ENCODE measurements around the gene NAV1. TPM values are rescaled to one million over a fixed set of nuclear protein-coding genes. Genes with fewer than 3 reads are reported as not detected.

Gene NAV1
- total RNA-seq, 1 donor = 37.6 TPM

- no peak overlapping the region for H3K4me3 ChIP-seq (ENCODE audit: low read depth, low read length)
- no peak for TF ChIP-seq CTCF (IDR thresholded peaks at IDR 0.05; ENCODE audit: insufficient read depth, low read depth, low read length)
- DNase-seq (ENCODE audit: low read depth) = no peak
These were observed 38.2 kb upstream of the NAV1 start for GRCh38 chr1:201500670-201501120.

DNA sequence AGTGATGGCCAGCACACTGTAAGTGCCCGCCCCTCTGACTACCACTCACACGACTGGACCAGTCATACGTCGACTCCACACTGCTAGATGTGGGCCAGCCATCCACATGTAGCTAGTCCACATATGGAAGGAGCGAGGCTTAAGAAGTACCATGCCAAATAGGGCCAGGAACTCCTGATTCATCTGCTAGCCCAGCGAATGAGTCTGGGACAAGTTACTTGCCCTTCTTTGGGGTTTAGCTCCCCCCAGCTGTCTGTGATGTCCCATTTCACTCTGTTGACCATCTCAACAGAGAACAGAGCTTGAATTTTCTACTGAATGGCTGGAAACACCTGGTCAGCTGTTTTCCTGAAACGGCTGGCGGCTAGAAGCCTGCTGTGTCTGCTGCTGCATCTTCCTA lies 37.8 kb upstream of the NAV1 start:
- DNase-seq (ENCODE audit: low read depth) = peak; percentile 65
- no peak for TF ChIP-seq CTCF (IDR thresholded peaks at IDR 0.05; ENCODE audit: insufficient read depth, low read depth, low read length)
- no peak overlapping the region for H3K4me3 ChIP-seq (ENCODE audit: low read depth, low read length)

GRCh38 chr1:201501812-201502510 lies 37.0 kb upstream of the NAV1 start:
- no peak for TF ChIP-seq CTCF (IDR thresholded peaks at IDR 0.05; ENCODE audit: insufficient read depth, low read depth, low read length)
- H3K4me3 ChIP-seq (ENCODE audit: low read depth, low read length) = no peak overlapping the region
- no peak for DNase-seq (ENCODE audit: low read depth)

DNA sequence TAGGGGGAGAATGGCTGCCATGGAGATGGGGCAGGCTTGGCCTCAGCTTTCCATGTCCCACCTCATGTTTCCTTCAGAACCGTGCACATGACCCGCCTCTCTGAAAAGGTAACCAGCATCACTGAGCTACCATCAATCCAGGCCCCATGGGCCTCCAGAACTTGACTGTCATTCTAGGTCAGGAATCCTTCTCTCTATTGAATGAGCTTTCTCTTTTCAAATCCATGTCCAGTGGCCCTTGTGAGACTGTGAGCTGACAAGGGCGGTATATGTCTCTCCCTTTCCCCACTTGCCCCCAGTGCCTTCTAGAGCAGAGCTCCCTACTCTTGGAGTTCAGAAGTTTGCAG lies 36.4 kb upstream of the NAV1 start:
- no peak overlapping the region for H3K4me3 ChIP-seq (ENCODE audit: low read depth, low read length)
- no peak for DNase-seq (ENCODE audit: low read depth)
- TF ChIP-seq CTCF (IDR thresholded peaks at IDR 0.05; ENCODE audit: insufficient read depth, low read depth, low read length) = no peak

- TF ChIP-seq CTCF (IDR thresholded peaks at IDR 0.05; ENCODE audit: insufficient read depth, low read depth, low read length) = no peak
- DNase-seq (ENCODE audit: low read depth) = peak; percentile 99
- H3K4me3 ChIP-seq (ENCODE audit: low read depth, low read length) = peak overlapping the region; percentile 40
These were observed 35.3 kb upstream of the NAV1 start for GRCh38 chr1:201503397-201504176.

DNA sequence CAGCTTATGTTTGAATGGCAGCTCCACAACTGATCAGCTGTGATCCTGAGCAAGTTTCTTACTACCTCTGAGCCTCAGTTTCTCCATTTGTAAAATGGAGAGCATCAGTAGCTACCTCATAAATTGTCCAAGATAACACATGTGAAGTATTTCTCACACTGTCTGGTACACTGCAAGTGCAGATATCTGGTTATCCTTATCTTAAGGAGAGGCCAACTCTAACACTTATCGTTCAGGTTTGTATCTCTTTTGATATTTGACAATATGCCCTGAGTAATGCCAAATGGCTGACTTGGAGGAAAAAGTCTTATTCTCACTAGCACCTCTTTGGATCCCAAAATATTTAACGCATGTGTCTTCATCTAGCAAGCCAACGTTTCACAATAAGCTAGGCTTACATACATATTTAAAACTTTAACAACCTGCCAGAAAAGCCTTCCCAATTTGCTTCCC lies 34.7 kb upstream of the NAV1 start:
- DNase-seq (ENCODE audit: low read depth) = peak; percentile 95
- no peak for TF ChIP-seq CTCF (IDR thresholded peaks at IDR 0.05; ENCODE audit: insufficient read depth, low read depth, low read length)
- peak overlapping the region; percentile 40 for H3K4me3 ChIP-seq (ENCODE audit: low read depth, low read length)
